Choroid plexus epithelial cell (primary cell): ENCODE data around the gene ABTB2.

Experiments used
- DNase-seq: peaks from one replicate; pipeline ENCODE4 v3.0.0-alpha.2; 2010; ENCODE audit warnings: low read depth
- H3K4me3 ChIP-seq: 2 replicates; pipeline ENCODE4 v1.5.1; 2011; ENCODE audit warnings: low read depth, mild to moderate bottlenecking, control low read depth, low read length, moderate library complexity
- TF ChIP-seq, protein P1 (sequence below): conservative IDR thresholded peaks from 2 replicates; pipeline ENCODE4 v1.5.1; 2011; ENCODE audit warnings: low read depth, mild to moderate bottlenecking, control low read depth, inconsistent platforms, low read length, moderate library complexity

ABTB2 gene

DNA sequence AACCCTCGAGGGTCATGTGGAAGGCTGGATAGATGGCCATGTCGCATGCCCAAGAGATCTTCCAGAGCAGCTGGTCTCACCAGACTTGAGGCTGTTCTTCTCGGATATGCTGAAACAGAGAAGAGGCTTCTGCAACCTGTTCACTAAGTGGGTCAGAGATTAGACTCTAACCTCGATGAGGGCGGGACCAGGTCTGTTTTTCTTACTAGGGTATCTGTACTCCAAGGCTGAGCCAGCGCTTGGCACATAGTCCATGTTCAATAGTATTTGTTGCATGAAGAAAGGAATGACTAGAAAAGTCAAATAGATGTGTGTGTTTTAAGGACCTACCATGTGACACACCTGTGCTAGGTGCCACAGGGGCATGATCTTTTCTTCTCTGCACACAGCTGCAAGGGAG, 43.6 kb downstream of the ABTB2 start:
- TF ChIP-seq, protein P1, sequence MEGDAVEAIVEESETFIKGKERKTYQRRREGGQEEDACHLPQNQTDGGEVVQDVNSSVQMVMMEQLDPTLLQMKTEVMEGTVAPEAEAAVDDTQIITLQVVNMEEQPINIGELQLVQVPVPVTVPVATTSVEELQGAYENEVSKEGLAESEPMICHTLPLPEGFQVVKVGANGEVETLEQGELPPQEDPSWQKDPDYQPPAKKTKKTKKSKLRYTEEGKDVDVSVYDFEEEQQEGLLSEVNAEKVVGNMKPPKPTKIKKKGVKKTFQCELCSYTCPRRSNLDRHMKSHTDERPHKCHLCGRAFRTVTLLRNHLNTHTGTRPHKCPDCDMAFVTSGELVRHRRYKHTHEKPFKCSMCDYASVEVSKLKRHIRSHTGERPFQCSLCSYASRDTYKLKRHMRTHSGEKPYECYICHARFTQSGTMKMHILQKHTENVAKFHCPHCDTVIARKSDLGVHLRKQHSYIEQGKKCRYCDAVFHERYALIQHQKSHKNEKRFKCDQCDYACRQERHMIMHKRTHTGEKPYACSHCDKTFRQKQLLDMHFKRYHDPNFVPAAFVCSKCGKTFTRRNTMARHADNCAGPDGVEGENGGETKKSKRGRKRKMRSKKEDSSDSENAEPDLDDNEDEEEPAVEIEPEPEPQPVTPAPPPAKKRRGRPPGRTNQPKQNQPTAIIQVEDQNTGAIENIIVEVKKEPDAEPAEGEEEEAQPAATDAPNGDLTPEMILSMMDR = no peak
- DNase-seq = no peak

DNA sequence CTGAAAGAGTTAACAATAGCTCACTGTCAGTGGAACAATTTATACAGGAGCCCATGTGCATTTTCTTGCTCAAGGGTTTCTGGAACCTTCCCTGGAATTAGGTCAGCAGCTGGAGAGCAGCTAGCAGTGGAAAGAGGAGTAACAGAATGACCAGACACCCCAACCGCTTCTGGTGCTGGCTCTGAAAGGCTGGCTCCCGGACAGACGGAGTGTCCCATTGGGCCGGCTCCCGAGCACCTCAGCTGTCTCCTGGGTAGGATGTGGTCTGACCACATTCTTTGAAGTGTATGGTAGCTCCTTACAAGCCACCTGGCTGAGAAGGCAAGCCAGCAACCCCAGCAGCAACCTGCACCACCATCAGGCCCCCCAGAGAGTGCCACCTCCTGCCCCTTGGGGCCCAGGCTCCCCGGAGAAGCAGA, 44.7 kb downstream of the ABTB2 start:
- no peak for DNase-seq
- TF ChIP-seq, protein P1 = no peak
- no peak overlapping the region for H3K4me3 ChIP-seq

More for the DNA sequence above, 43.6 kb downstream of the ABTB2 start:
- no peak overlapping the region for H3K4me3 ChIP-seq

DNA sequence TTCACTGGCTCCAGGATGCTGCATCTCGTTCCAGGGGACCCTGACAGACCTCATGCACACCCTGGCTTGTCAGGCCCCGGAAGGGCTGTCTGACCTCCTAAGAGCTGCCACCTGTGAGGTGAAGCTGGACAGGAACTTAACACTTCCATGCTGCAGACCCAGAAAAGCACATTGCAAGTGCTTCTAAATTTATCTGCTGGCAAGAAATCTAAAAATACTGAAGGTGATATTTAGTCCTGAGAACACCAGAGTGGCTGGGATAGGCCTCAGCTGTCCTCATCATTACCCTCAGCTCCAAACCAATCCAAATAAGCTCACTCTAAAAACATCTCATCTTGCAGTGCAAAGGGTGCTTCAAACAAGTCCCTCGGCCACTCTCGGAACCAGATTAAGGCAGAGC, 46.7 kb downstream of the ABTB2 start:
- H3K4me3 ChIP-seq = no peak overlapping the region
- TF ChIP-seq, protein P1 = no peak
- no peak for DNase-seq

DNA sequence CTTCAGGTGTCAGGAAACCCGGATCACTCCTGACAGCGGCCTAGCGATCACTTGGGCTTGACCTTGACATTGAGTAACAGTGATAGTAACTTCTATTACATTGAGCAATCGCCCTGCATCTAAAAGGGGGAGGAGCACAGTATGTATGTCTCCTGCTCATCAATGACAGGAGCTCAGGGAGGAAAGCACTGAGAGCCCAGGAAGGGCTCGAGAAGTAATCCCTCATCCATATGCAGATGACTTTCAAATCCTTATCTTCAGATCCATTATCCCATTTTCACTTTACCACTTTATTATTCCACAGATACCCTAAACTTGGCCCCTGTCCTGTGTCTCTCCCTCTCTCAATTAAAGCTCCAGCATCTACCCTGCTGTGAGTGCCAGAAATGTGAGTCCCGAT, 47.8 kb downstream of the ABTB2 start:
- TF ChIP-seq, protein P1 = no peak
- DNase-seq = no peak
- H3K4me3 ChIP-seq = no peak overlapping the region

DNA sequence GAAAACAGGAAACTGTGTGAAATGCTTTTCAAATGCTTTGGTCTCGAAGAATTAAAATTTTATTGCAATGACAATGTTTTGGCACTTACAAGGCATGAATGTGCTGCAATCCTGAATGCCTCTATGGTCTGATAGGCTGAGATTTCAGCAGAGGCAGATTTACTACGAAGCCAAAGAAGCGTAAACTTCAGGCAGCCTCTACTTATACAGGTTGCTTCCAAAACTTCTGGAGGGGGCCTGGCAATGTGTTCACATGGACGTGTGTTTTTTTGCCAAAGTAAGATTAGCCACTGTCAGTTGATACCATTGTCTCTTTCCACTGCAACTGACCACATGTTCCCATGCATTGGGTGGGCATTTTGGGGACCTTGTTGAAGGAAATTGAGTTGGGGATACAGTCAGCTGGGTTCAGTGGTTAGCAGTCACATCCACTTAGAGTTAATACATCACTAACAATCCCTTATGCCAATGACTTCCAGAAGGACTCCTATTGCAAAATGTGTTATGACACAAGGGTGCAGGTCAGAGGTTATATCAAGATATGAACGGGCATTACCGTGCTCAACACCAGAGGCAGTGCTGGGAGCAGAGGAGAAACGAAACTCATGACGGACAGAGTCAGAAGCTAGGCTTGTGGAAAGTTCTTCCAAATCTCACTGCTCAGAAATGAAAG, 48.8 kb downstream of the ABTB2 start:
- peak; percentile 46 for DNase-seq
- no peak overlapping the region for H3K4me3 ChIP-seq
- TF ChIP-seq, protein P1 = no peak

DNA sequence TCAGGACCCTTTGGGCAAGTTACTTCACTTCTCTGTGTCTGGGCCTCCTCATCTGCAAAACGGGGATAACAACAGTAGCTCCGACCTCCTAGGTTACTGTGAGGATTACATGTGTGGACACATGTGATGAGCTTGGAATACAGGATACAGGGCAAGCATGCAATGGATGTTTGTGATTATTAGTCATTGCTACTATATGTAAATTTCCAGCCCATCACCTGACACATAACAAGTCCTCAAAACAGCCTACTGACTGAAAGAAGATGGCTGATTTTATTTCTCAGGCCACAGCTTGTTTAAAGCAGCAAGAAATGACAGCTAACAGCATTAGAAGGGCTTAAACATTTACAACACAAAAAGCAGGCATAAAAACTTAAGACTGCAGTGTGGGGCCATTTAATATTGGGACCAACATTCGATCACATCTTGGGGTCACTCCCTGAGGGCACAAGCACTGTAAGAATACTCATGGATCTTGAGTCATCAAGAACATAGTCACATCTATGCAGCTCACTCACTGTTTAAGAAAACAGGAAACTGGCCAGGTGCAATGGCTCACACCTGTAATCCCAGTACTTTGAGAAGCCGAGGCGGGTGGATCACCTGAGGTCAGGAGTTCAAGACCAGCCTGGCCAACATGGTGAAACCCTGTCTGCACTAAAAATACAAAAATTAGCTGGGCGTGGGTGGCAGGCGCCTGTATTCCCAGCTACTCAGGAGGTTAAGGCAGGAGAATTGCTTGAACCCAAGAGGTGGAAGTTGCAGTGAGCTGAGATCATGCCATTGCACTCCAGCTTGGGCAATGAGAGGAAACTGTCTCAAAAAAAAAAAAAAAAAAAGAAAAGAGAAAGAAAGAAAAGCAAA, 49.5 kb downstream of the ABTB2 start:
- DNase-seq = no peak
- H3K4me3 ChIP-seq = no peak overlapping the region
- TF ChIP-seq, protein P1 = no peak
